AG04449 (cell line): ENCODE results near the gene NPB.
A peak's percentile ranks its signal among the peaks of the same experiment; 100 is the strongest.

Experiments
- CTCF ChIA-PET: fragments of 350-600 bp; formaldehyde crosslinking; extraction: SDS; loops from one replicate; lab custom pipeline; 2021; ENCODE audit warnings: antibody characterized with exemption; lab: Yijun Ruan, JAX
- POLR2A ChIA-PET: fragments of 400-600, 350-600 bp; formaldehyde crosslinking; extraction: SDS; loops from one replicate; lab custom pipeline; 2020; ENCODE audit warnings: antibody characterized with exemption, inconsistent platforms; lab: Yijun Ruan, JAX
- DNase-seq: peaks from one replicate; pipeline ENCODE4 v3.0.0-alpha.2; 2010; ENCODE audit warnings: low read depth, low spot score
- H3K4me3 ChIP-seq: 2 replicates; pipeline ENCODE4 v1.5.1; 2011; ENCODE audit warnings: low read depth, mild to moderate bottlenecking, control low read depth, low read length
- TF ChIP-seq, protein P1 (sequence below): IDR thresholded peaks from one replicate; pipeline ENCODE4 v1.5.1; 2011; ENCODE audit warnings: mild to moderate bottlenecking, moderate library complexity, low read length, control low read depth, inconsistent platforms; ENCODE audit not compliant: insufficient read depth; ENCODE audit errors: missing control alignments

NPB gene

GRCh38 chr17:81927653-81928543 lies 25.9 kb downstream of the NPB start, which contains the start of gene MAFG:
Gene MAFG (minus strand): TSS chr17:81927735. CDS start chr17:81923185, 4,550 bp downstream.
- ChIA-PET CTCF (interaction anchor here (0.8 to 2.0 kb wide), 9 partner anchors 9 to 193 kb away, joined by 3 to 8 read pairs (median 5); partner anchors contain the start of gene PYCR1), POLR2A (interaction anchor here (0.6 to 1.7 kb wide), 4 partner anchors 8 to 301 kb away, joined by 3 to 7 read pairs (median 4); partner anchors contain the start of genes PYCR1 and SLC16A3)
- H3K4me3 ChIP-seq: peak within 1 kb of the TSS; percentile 74
- TF ChIP-seq, protein P1, sequence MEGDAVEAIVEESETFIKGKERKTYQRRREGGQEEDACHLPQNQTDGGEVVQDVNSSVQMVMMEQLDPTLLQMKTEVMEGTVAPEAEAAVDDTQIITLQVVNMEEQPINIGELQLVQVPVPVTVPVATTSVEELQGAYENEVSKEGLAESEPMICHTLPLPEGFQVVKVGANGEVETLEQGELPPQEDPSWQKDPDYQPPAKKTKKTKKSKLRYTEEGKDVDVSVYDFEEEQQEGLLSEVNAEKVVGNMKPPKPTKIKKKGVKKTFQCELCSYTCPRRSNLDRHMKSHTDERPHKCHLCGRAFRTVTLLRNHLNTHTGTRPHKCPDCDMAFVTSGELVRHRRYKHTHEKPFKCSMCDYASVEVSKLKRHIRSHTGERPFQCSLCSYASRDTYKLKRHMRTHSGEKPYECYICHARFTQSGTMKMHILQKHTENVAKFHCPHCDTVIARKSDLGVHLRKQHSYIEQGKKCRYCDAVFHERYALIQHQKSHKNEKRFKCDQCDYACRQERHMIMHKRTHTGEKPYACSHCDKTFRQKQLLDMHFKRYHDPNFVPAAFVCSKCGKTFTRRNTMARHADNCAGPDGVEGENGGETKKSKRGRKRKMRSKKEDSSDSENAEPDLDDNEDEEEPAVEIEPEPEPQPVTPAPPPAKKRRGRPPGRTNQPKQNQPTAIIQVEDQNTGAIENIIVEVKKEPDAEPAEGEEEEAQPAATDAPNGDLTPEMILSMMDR: peak; percentile 66
- DNase-seq: no peak

DNA sequence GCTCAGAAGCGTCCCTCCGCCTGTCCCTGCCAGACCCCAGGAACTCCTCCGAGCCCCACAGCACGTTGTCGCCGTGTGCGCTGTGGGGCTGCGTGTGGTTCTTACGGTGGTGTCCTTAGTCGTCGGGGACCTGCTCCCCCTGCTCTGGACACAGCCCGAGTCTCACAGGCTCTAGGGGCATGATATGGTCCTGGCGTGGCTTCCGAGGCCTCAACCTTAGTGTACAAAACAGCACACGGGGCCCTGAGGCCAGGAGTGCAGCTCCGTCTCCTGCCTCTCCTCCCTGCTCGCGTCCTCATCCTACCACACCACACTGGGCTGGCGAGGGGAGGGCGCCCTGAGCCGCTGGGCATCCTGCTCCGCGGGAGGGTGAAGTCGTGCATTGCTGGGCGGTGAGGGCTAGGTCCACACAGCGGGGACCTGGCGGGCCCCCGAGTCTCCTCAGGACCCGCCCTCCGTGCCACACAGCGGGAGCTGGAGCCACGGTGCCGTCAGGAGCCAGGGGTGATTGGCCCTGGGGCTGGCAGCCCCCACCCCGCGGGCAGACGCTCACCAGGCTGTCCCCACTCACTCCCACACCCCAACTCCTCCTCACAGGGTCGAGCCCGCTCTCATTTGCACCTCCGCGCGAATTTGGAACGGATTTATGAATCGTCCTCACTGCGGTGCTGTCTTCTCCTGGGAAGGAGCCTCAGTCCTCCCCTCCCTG lies 26.7 kb downstream of the NPB start:
- CTCF ChIA-PET: interaction anchor here (0.8 to 2.0 kb wide), 10 partner anchors 12 to 255 kb away, joined by 3 to 8 read pairs (median 3); no protein-coding TSS in a partner anchor
- POLR2A ChIA-PET: interaction anchor here (0.5 kb wide), 1 partner anchor 91 kb away, joined by 4 read pairs; no protein-coding TSS in a partner anchor
- H3K4me3 ChIP-seq: peak overlapping the region; percentile 65
- TF ChIP-seq, protein P1: no peak
- DNase-seq: no peak

- CTCF ChIA-PET: interaction anchor here (0.9 to 1.8 kb wide), 5 partner anchors 15 to 256 kb away, joined by 3 to 5 read pairs (median 3); no protein-coding TSS in a partner anchor
- TF ChIP-seq, protein P1: no peak
- no peak for DNase-seq
- POLR2A ChIA-PET: interaction anchor here (0.5 kb wide), 1 partner anchor 90 kb away, joined by 4 read pairs; no protein-coding TSS in a partner anchor
- peak overlapping the region; percentile 65 for H3K4me3 ChIP-seq
These were observed 27.5 kb downstream of the NPB start for GRCh38 chr17:81929253-81930141.

DNA sequence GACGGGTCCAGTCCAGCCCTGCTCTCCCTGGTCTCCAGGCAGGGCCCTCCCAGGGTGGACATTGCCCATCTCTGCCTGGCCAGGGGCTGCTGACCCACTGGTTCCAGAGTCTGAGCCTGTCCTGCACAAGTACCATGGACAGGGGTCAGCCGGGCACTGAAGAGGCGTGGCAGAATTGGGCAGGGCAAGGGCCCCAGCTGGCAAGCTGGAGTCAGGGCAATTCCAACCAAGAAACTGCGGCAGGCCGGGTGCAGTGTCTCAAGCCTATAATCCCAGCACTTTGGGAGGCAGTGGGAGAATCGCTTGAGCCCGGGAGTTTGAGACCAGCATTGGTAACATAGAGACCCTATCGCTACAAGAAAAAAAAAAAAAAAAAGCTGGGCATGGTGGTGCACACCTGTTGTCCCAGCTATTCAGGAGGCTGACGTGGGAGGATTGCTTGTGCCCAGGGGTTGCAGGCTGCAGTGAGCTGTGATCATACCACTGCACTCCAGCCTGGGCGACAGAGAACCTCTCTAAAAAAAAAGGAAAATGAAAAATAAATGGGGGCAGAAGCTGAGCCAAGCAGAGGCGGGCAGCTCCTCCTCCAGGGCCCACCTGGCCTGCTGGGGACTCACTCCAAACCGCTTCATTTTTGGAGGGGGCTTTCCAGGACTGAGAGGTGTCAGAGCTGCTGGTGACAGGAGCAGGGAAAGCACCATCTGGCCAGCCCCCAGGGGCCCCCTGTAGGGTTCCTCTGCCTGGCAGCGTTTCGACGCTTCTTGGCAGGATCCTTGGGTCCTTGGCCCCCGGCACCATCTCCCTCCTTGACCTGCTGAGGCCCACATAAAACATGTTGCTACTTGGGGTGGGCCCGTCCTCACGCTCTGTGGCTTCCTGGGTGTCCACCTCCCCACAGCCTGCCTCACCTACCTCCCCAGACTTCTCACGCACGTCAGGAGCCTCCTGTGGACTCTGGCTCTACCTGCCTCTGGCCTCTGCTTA lies 28.4 kb downstream of the NPB start:
- H3K4me3 ChIP-seq: no peak overlapping the region
- no peak for DNase-seq
- ChIA-PET POLR2A (interaction anchor here (0.6 kb wide), 1 partner anchor 525 kb away, joined by 3 read pairs; no protein-coding TSS in a partner anchor), CTCF (interaction anchor here (1.0 to 1.8 kb wide), 4 partner anchors 14 to 91 kb away, joined by 3 to 5 read pairs (median 4); no protein-coding TSS in a partner anchor)
- TF ChIP-seq, protein P1: no peak

DNA sequence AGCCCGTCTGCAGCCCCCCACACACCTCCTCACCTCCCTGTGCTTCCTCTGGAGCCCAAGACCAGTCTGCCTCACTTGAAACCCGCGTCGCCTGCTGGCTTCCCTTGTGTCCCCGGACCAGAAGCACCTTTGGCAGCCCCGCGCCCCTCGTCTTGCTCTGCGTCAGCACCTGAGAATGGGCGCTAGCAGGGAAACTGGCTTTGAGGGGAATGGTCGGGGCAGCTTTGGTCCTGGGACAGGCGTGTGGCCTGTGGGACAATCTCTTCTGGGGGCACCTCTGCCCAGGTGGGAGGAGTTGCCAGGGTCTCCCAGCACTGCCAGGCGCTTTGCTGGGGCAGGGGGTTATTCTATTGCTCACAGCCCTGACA lies 29.1 kb downstream of the NPB start:
- H3K4me3 ChIP-seq: no peak overlapping the region
- POLR2A ChIA-PET: no interaction called here
- no peak for DNase-seq
- CTCF ChIA-PET: interaction anchor here (1.4 kb wide), 1 partner anchor 29 kb away, joined by 5 read pairs; no protein-coding TSS in a partner anchor
- TF ChIP-seq, protein P1: no peak
